ENCODE results near the gene IFITM1. TPM values are rescaled to one million over a fixed set of nuclear protein-coding genes. Genes with fewer than 3 reads are reported as not detected.
"Not testable (repeated sequence)": the region's sequence is repeated elsewhere in the genome, so short reads cannot be mapped to it uniquely, and the experiment has no call there.

Gene IFITM1
- total RNA-seq, 6 experiments from 2014 or later, result 15.7 to 159 (median 72.5) TPM

DNA sequence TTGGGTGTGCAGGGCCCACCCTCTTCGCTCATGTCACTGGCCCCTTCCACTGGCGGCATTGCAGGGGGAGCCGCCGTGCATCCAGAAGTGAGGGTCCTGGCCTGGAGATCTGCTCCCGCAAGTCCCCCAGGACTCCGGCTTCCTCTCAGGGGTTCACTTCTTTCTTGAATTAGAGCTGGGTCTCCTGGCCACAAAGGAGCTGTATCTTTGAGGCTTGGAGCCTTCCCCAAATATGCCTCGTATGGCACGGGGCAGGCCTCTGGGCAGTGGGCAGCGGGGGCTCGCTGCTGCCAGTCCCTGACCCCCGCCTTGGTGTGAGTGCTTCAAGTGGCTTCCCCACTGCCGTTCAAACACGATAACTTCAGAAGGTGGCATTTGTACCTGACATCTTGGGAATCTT is 14.2 kb downstream of the IFITM1 start:
- WGBS (ENCODE audit: insufficient coverage, low coverage, low lambda C conversion rate, missing lambda C conversion rate), result 83% methylated on average over 6 of the region's 13 CpGs
- Histone ChIP-seq H3K4me1 (peaks cover 0 to 20% (median 9%) of the 10 kb centered on the region in 4 donors), H3K27ac (peak overlapping the region in 2 of 3 donors; percentile 85 to 93), H3K27me3 (no peaks in the 10 kb centered on the region), H3K4me3 (no peak overlapping the region), H3K36me3 (no peaks in the 10 kb centered on the region), H3K9me3 (no peaks in the 10 kb centered on the region)
- peak in 1 of 3 donors; percentile 46 for DNase-seq
- ATAC-seq, result no peak
- no peak for TF ChIP-seq CTCF (IDR thresholded peaks at IDR 0.05)
- no peak for TF ChIP-seq POLR2A (IDR thresholded peaks at IDR 0.05)
- intact Hi-C loops (cut with DNase I), result no loop called here

- peaks cover 0 to 20% (median 9%) of the 10 kb centered on the region in 4 donors for H3K4me1 ChIP-seq
- H3K27me3 ChIP-seq; ATAC-seq; H3K36me3 ChIP-seq; H3K9me3 ChIP-seq; intact Hi-C loops (cut with DNase I); H3K4me3 ChIP-seq: not testable (repeated sequence)
- peak overlapping the region in 1 of 3 donors; percentile 53 for H3K27ac ChIP-seq
- WGBS (ENCODE audit: insufficient coverage, low coverage, low lambda C conversion rate, missing lambda C conversion rate), result 79% methylated on average over 10 of the region's 15 CpGs
- DNase-seq, result peak in 1 of 3 donors; percentile 31
Measured at GRCh38 chr11:328516-329100, 14.8 kb downstream of the IFITM1 start.

DNA sequence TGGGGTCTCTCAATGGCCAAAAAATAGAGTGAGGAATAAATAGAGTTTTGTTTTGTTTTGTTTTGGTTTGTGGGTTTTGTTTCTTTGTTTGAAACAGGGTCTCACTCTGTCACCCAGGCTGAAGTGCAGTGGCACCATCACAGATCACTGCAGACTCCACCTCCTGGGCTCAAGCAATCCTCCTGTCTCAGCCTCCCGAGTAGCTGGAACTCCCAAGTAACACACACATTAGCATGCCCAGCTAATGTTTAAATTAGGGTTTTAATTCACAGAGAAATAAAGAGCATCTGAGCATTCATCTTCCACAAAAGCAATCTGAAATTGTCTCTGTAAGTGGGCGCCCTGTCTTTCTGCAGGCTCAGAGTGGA is 16.0 kb downstream of the IFITM1 start:
- H3K4me3 ChIP-seq, result no peak overlapping the region
- peaks cover 0 to 20% (median 9%) of the 10 kb centered on the region in 4 donors for H3K4me1 ChIP-seq
- no peaks in the 10 kb centered on the region for H3K9me3 ChIP-seq
- no peak for TF ChIP-seq CTCF (IDR thresholded peaks at IDR 0.05)
- no peak for TF ChIP-seq POLR2A (IDR thresholded peaks at IDR 0.05)
- DNase-seq (peak in 1 of 3 donors; percentile 24), ATAC-seq (no peak)
- intact Hi-C loops (cut with DNase I), result no loop called here
- peak overlapping the region in 1 of 3 donors; percentile 37 for H3K27ac ChIP-seq
- no peaks in the 10 kb centered on the region for H3K36me3 ChIP-seq
- WGBS (ENCODE audit: insufficient coverage, low coverage, low lambda C conversion rate, missing lambda C conversion rate), result 81% methylated on average over 2 of the region's 2 CpGs
- no peaks in the 10 kb centered on the region for H3K27me3 ChIP-seq

GRCh38 chr11:330307-330693 is 16.5 kb downstream of the IFITM1 start:
- Histone ChIP-seq H3K9me3 (no peaks in the 10 kb centered on the region), H3K36me3 (no peaks in the 10 kb centered on the region), H3K4me1 (peaks cover 0 to 20% (median 9%) of the 10 kb centered on the region in 4 donors), H3K4me3 (no peak overlapping the region), H3K27ac (no peak overlapping the region), H3K27me3 (no peaks in the 10 kb centered on the region)
- intact Hi-C loops (cut with DNase I), result no loop called here
- no peak for TF ChIP-seq POLR2A (IDR thresholded peaks at IDR 0.05)
- no peak for TF ChIP-seq CTCF (IDR thresholded peaks at IDR 0.05)
- peak in 1 of 3 donors; percentile 48 for DNase-seq
- no peak for ATAC-seq
- WGBS (ENCODE audit: insufficient coverage, low coverage, low lambda C conversion rate, missing lambda C conversion rate), result 81% methylated on average over 3 of the region's 14 CpGs

DNA sequence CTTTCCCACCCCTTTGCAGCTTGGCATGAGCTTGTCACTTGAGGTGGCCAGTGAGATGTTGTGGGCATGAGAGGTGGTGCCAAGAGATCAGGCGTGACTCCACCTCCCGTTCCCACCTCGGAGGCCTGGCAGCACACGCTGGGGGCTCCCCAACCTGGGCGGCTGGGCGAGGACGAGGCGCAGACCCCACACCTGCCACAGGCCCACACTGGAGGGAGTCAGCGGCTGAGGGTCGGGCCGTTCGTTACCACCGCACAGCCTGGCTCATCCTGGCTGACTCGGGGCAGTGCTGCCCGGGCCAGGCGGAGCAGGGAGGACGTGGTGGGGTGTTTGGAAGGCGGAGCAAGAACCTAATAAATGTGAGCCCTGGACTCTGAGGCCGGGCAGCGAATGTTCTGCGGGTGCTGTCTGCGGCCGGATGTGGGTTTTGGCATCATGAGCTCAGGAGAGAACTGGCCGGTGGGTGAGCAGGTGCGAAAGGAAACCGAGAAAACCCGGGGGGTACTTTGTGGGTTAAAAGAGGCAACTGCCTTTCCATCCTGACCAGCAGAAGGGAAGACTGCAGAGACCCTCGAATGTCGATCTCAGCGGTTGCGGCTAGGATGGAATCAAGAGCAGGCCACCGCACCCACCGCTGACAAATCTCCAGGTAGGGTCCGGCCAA is 17.0 kb downstream of the IFITM1 start:
- H3K27me3 ChIP-seq, result no peaks in the 10 kb centered on the region
- DNase-seq (peak in 1 of 3 donors; percentile 46), ATAC-seq (no peak)
- H3K9me3 ChIP-seq, result no peaks in the 10 kb centered on the region
- H3K27ac ChIP-seq, result no peak overlapping the region
- peaks cover 0 to 20% (median 9%) of the 10 kb centered on the region in 4 donors for H3K4me1 ChIP-seq
- intact Hi-C loops (cut with DNase I), result no loop called here
- TF ChIP-seq CTCF (IDR thresholded peaks at IDR 0.05), result no peak
- TF ChIP-seq POLR2A (IDR thresholded peaks at IDR 0.05), result no peak
- no peaks in the 10 kb centered on the region for H3K36me3 ChIP-seq
- 66% methylated on average over 23 of the region's 34 CpGs for WGBS (ENCODE audit: insufficient coverage, low coverage, low lambda C conversion rate, missing lambda C conversion rate)
- H3K4me3 ChIP-seq, result no peak overlapping the region
